GM21717 (cell line): ENCODE data around the gene NEK10.

Experiments used
- ATAC-seq: cut with Tn5 transposase; IDR thresholded peaks from one replicate; pipeline ENCODE4 v1.9.1; 2021; ENCODE audit warnings: mild to moderate bottlenecking, moderate library complexity; ENCODE audit not compliant: unreplicated experiment

Gene NEK10

GRCh38 chr3:27239951-27240350 lies 129.2 kb downstream of the NEK10 start:
- no peak for ATAC-seq

- ATAC-seq: peak; percentile 62
These were observed 140.4 kb downstream of the NEK10 start for GRCh38 chr3:27228805-27229204.

GRCh38 chr3:27224197-27224596 lies 145.0 kb downstream of the NEK10 start:
- no peak for ATAC-seq

- no peak for ATAC-seq
These were observed 147.8 kb downstream of the NEK10 start for GRCh38 chr3:27221264-27221932.

GRCh38 chr3:27220166-27220565 lies 149.0 kb downstream of the NEK10 start:
- no peak for ATAC-seq

- no peak for ATAC-seq
These were observed 149.9 kb downstream of the NEK10 start for GRCh38 chr3:27219127-27219845.

GRCh38 chr3:27216955-27217552 lies 152.1 kb downstream of the NEK10 start:
- ATAC-seq: no peak

- ATAC-seq: no peak
These were observed 152.8 kb downstream of the NEK10 start for GRCh38 chr3:27216295-27216855.

- ATAC-seq: no peak
These were observed 155.7 kb downstream of the NEK10 start for GRCh38 chr3:27213450-27213849.

GRCh38 chr3:27209617-27210264 lies 159.4 kb downstream of the NEK10 start:
- peak; percentile 56 for ATAC-seq

- no peak for ATAC-seq
These were observed 160.1 kb downstream of the NEK10 start for GRCh38 chr3:27208961-27209616.

GRCh38 chr3:27202959-27203358 lies 166.2 kb downstream of the NEK10 start:
- ATAC-seq: no peak

GRCh38 chr3:27201492-27201891 lies 167.7 kb downstream of the NEK10 start:
- ATAC-seq: no peak

GRCh38 chr3:27200721-27201489 lies 168.3 kb downstream of the NEK10 start:
- no peak for ATAC-seq

- no peak for ATAC-seq
These were observed 174.2 kb downstream of the NEK10 start for GRCh38 chr3:27194861-27195483.

GRCh38 chr3:27193056-27193455 lies 176.1 kb downstream of the NEK10 start:
- ATAC-seq: no peak

- ATAC-seq: no peak
These were observed 183.2 kb downstream of the NEK10 start for GRCh38 chr3:27186013-27186412.

- ATAC-seq: no peak
These were observed 183.8 kb downstream of the NEK10 start for GRCh38 chr3:27185231-27185989.

- no peak for ATAC-seq
These were observed 184.9 kb downstream of the NEK10 start for GRCh38 chr3:27184261-27184660.
